Hepatocyte (in vitro differentiated cells): ENCODE measurements around the gene RPL7A. TPM values are rescaled to one million over a fixed set of nuclear protein-coding genes. Genes with fewer than 3 reads are reported as not detected.

Experiments
- DNase-seq: peaks from one replicate; pipeline ENCODE4 v3.0.0-alpha.2; 2016; ENCODE audit warnings: low spot score
- H2AFZ ChIP-seq: fragments of 200-600 bp; sonication (generic); 2 replicates; pipeline ENCODE4 v1.6.0; 2016; ENCODE audit warnings: antibody characterized with exemption, mild to moderate bottlenecking
- H3K27ac ChIP-seq: fragments of 200-600 bp; sonication (generic); 2 replicates; pipeline ENCODE4 v1.5.1; 2016; ENCODE audit warnings: mild to moderate bottlenecking
- H3K27me3 ChIP-seq: fragments of 200-600 bp; sonication (generic); 2 replicates; pipeline ENCODE4 v1.6.1; 2016
- H3K36me3 ChIP-seq: fragments of 200-600 bp; sonication (generic); replicated peaks from 2 replicates; pipeline ENCODE4 v1.5.1; 2016; ENCODE audit warnings: low read depth; ENCODE audit not compliant: insufficient read depth
- H3K4me1 ChIP-seq: fragments of 200-600 bp; sonication (generic); 2 replicates; pipeline ENCODE4 v1.5.1; 2016; ENCODE audit warnings: mild to moderate bottlenecking, moderate library complexity; ENCODE audit not compliant: insufficient read depth
- H3K4me2 ChIP-seq: fragments of 200-600 bp; sonication (generic); 2 replicates; pipeline ENCODE4 v1.6.0; 2016
- H3K4me3 ChIP-seq: fragments of 200-600 bp; sonication (generic); 2 replicates; pipeline ENCODE4 v1.5.1; 2016; ENCODE audit warnings: mild to moderate bottlenecking
- H3K79me2 ChIP-seq: fragments of 200-600 bp; sonication (generic); 2 replicates; pipeline ENCODE4 v1.6.0; 2017; ENCODE audit warnings: mild to moderate bottlenecking
- H3K9me2 ChIP-seq: fragments of 200-600 bp; sonication (generic); replicated peaks from 2 replicates; pipeline ENCODE4 v1.6.0; 2017; ENCODE audit warnings: mild to moderate bottlenecking; ENCODE audit not compliant: insufficient read depth
- H3K9me3 ChIP-seq: fragments of 200-600 bp; sonication (generic); 2 replicates; pipeline ENCODE4 v1.5.1; 2016; ENCODE audit warnings: low read depth, mild to moderate bottlenecking
- H4K20me1 ChIP-seq: fragments of 200-600 bp; sonication (generic); 2 replicates; pipeline ENCODE4 v1.6.0; 2016; ENCODE audit warnings: mild to moderate bottlenecking; ENCODE audit not compliant: insufficient read depth, poor library complexity, severe bottlenecking
- EZH2 ChIP-seq: fragments of 200-600 bp; sonication (generic); IDR thresholded peaks from 2 replicates; pipeline ENCODE4 v1.6.1; 2016; ENCODE audit warnings: antibody characterized with exemption, mild to moderate bottlenecking, borderline replicate concordance
- EZH2phosphoT487 ChIP-seq: fragments of 200-600 bp; sonication (generic); IDR thresholded peaks from one replicate; pipeline ENCODE4 v1.6.1; 2018; ENCODE audit warnings: antibody characterized with exemption, mild to moderate bottlenecking, low read depth, moderate library complexity; ENCODE audit not compliant: unreplicated experiment, severe bottlenecking
- WGBS: methylation state at CpG from one replicate; pipeline ENCODE4 v1.1.6; 2016; ENCODE audit warnings: low lambda C conversion rate; ENCODE audit errors: missing lambda C conversion rate; 5-methylcytosine and 5-hydroxymethylcytosine counted together
- polyA plus RNA-seq: library from polyadenylated mRNA; unstranded; fragments of >200 nt; fragmentation: Nextera tagmentation; extraction: Ambion mirVana; gene quantifications from 2 replicates; pipeline ENCODE4 v1.2.1, GENCODE V29; 2016
- total RNA-seq: library from RNA; depleted of rRNA; stranded (reverse); fragments of >200 nt; gene quantifications from 2 replicates; pipeline ENCODE4 v1.2.3, GENCODE V29; 2014
- TF ChIP-seq, protein P1 (sequence below): fragments of 200-600 bp; sonication (generic); IDR thresholded peaks from 2 replicates; pipeline ENCODE4 v1.5.1; 2016; ENCODE audit warnings: antibody characterized with exemption, mild to moderate bottlenecking; ENCODE audit not compliant: poor library complexity

RPL7A gene
- total and polyA plus RNA-seq, 2 experiments from 2014 or later = 377 to 2,226 TPM

DNA sequence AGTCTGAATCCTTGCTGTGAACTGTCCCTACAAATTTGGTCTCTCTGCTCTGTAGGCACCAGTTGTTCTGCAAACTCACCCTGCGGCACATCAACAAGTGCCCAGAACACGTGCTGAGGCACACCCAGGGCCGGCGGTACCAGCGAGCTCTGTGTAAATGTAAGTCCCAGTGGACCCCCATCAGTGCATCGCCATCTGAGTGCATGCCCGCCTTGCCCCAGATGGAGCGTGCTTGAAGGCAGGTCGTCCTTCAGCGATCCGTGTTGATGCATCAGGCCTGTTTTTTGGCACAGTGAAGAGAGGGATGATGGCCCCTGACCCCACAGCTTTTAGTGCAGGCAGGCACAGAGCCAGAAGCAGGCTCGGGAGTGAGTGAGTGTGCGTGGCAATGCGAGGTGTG is 9.6 kb downstream of the RPL7A start:
- TF ChIP-seq, protein P1, sequence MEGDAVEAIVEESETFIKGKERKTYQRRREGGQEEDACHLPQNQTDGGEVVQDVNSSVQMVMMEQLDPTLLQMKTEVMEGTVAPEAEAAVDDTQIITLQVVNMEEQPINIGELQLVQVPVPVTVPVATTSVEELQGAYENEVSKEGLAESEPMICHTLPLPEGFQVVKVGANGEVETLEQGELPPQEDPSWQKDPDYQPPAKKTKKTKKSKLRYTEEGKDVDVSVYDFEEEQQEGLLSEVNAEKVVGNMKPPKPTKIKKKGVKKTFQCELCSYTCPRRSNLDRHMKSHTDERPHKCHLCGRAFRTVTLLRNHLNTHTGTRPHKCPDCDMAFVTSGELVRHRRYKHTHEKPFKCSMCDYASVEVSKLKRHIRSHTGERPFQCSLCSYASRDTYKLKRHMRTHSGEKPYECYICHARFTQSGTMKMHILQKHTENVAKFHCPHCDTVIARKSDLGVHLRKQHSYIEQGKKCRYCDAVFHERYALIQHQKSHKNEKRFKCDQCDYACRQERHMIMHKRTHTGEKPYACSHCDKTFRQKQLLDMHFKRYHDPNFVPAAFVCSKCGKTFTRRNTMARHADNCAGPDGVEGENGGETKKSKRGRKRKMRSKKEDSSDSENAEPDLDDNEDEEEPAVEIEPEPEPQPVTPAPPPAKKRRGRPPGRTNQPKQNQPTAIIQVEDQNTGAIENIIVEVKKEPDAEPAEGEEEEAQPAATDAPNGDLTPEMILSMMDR = no peak
- no peak for TF ChIP-seq EZH2phosphoT487
- TF ChIP-seq EZH2 = no peak
- Histone ChIP-seq H3K9me2 (no peaks in the 10 kb centered on the region), H3K79me2 (peaks cover 54% of the 10 kb centered on the region), H3K4me1 (peaks cover 21% of the 10 kb centered on the region), H3K4me2 (peak overlapping the region; percentile 100), H3K4me3 (no peak overlapping the region), H3K27me3 (no peaks in the 10 kb centered on the region), H2AFZ (no peak overlapping the region), H3K36me3 (no peaks in the 10 kb centered on the region), H3K27ac (no peak overlapping the region), H3K9me3 (no peaks in the 10 kb centered on the region), H4K20me1 (peaks cover 16% of the 10 kb centered on the region)
- 94% methylated on average over 12 of the region's 14 CpGs for WGBS
- DNase-seq = no peak

DNA sequence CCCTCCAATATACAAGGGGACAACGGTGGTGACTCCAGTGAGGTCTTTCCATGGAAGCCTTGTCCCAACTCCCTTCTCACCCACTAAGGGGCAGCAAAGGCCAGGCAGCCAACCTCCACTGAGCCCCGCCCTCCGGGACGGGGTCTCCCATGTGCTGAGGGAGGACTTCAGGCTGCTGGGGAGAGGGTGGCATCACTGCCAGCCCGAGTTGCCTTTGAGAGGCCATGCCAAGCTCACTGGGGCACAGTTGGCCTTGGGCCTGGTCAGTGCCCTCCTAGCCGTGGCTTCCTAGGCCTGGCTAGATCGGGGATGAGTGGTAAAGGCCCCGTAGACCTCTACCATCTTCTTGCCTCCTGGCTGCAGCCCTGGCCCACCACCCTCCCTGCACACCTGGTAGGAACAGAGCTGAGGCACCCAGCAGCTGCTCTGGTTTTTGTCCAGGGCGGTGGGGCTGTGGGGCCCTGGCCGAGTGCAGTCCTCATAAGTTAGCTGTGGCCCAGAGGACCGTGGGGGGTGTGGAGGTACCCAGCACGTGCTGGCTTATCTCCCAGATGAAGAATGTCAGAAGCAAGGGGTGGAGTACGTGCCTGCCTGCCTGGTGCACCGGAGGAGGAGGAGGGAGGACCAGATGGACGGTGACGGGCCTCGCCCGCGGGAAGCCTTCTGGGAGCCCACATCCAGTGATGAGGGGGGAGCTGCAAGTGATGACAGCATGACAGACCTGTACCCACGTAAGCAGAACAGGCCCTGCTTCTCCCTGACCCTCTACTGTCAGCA is 11.6 kb downstream of the RPL7A start:
- Histone ChIP-seq H3K36me3 (no peaks in the 10 kb centered on the region), H3K27ac (no peak overlapping the region), H3K79me2 (peaks cover 65% of the 10 kb centered on the region), H3K4me3 (no peak overlapping the region), H3K4me1 (peaks cover 21% of the 10 kb centered on the region), H3K9me2 (no peaks in the 10 kb centered on the region), H2AFZ (no peak overlapping the region), H3K9me3 (no peaks in the 10 kb centered on the region), H4K20me1 (peaks cover 33% of the 10 kb centered on the region), H3K4me2 (no peak overlapping the region), H3K27me3 (no peaks in the 10 kb centered on the region)
- peak; percentile 59 for DNase-seq
- TF ChIP-seq, protein P1 = peak; percentile 39
- no peak for TF ChIP-seq EZH2
- 70% methylated on average over 20 of the region's 20 CpGs for WGBS

DNA sequence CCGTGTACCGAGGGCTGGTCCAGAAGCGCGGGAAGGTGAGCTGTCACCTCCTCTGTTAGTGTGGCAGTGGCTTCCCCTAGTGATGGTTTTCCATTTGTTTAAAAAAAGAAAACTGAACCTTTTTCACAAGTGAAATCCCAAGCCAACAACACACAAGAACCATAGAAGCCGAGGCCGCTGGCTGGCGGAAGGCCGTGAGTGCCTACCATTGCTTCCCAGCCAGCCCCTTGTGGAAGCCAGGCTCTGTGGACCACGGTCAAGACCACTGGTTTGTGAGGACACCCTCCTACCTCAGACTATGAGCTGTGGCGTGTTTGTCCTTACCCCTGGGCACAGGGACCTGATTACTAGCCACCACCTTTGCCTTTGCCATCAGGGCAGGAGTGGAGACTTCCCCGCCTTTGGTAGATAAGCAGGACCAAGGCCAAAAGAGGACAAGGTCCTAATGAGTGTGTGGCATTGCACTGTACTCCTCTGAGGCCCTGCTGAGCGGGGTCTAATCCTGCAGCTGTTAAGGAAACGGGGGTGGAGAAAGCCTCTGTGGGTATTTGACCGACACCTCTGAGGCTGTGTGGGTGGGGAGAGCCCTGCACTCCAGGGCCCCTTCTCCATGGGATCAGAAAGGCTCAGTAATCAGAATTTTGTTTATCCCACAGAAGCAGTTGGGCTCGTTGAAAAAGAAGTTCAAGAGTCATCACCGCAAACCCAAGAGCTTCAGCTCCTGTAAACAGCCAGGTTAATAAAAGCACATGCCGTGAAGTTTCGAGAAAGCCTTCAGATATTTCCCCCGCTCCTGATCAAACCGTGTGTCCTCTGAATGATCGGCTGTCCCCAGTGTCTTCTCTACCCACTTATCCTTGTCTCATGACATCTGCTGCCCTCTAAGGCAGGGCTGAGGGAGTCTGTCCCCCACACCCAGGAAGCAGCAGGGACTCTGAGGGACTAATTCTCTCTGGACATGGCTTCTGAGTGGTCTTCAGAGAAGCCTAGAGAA is 12.7 kb downstream of the RPL7A start:
- no peaks in the 10 kb centered on the region for H3K36me3 ChIP-seq

More for the DNA sequence above, 12.7 kb downstream of the RPL7A start:
- H4K20me1 ChIP-seq = peaks cover 44% of the 10 kb centered on the region
- no peak overlapping the region for H3K4me2 ChIP-seq
- H3K9me3 ChIP-seq = no peaks in the 10 kb centered on the region
- H3K9me2 ChIP-seq = no peaks in the 10 kb centered on the region
- peaks cover 64% of the 10 kb centered on the region for H3K79me2 ChIP-seq
- peaks cover 14% of the 10 kb centered on the region for H3K4me1 ChIP-seq
- no peak for DNase-seq
- H3K4me3 ChIP-seq = no peak overlapping the region
- H3K27me3 ChIP-seq = no peaks in the 10 kb centered on the region
- peak overlapping the region; percentile 31 for H3K27ac ChIP-seq
- no peak for TF ChIP-seq EZH2phosphoT487
- no peak for TF ChIP-seq EZH2
- TF ChIP-seq, protein P1 = no peak
- H2AFZ ChIP-seq = no peak overlapping the region
- 89% methylated on average over 21 of the region's 21 CpGs for WGBS
